GM12878 (cell line): Measurements from ENCODE around the gene C1QTNF9. TPM values are rescaled to one million over a fixed set of nuclear protein-coding genes. Genes with fewer than 3 reads are reported as not detected.

ENCODE experiments used
- ATAC-seq: fragments of 200-7000 bp; cut with Tn5 transposase; 3 replicates; pipeline ENCODE4 v1.9.1; 2020; ENCODE audit warnings: mild to moderate bottlenecking, moderate library complexity
- BruUV-seq: library from RNA; stranded (reverse); fragments of 400-500 nt; replicated peaks from 2 replicates; lab custom pipeline; 2021; lab: Mats Ljungman, UMichigan
- CTCF ChIA-PET: fragments of 300-600 bp; sonication (Branson Sonifier 250); formaldehyde crosslinking; extraction: SDS; loops from one replicate; lab custom pipeline; 2021; ENCODE audit warnings: inconsistent platforms; lab: Yijun Ruan, JAX
- POLR2A ChIA-PET: fragments of 350-600 bp; formaldehyde crosslinking; extraction: SDS; loops from one replicate; lab custom pipeline; 2021; ENCODE audit warnings: inconsistent platforms; lab: Charles Lee
- RAD21 ChIA-PET: fragments of 300-600 bp; sonication (Branson Sonifier 250); formaldehyde crosslinking; loops from one replicate; lab custom pipeline; 2023; ENCODE audit warnings: antibody characterized with exemption; ENCODE audit not compliant: unreplicated experiment; lab: Charles Lee
- SMC1A ChIA-PET: fragments of 300-600 bp; sonication (Branson Sonifier 250); formaldehyde crosslinking; loops from one replicate; lab custom pipeline; 2023; ENCODE audit not compliant: unreplicated experiment, uncharacterized antibody; lab: Charles Lee
- DNase-seq: peaks from one replicate; pipeline ENCODE4 v3.0.0-alpha.2; 2011; ENCODE audit warnings: low read depth, low spot score
- FAIRE-seq: peaks from 3 replicates; lab custom pipeline; 2011; peaks lifted over from hg19 to GRCh38; lab: Jason Lieb, UNC
- H2AFZ ChIP-seq: 2 replicates; pipeline ENCODE4 v1.6.0; 2011; ENCODE audit warnings: low read depth, low read length, control low read depth; ENCODE audit not compliant: control insufficient read depth
- H3K27ac ChIP-seq: 2 replicates; pipeline ENCODE4 v1.5.1; 2011; ENCODE audit warnings: control low read depth; ENCODE audit not compliant: control insufficient read depth, insufficient read depth
- H3K27me3 ChIP-seq, 2 experiments: replicated peaks in 1 of 2; 2 replicates each; pipeline versions ENCODE4 v1.6.0 to v1.6.1; 2011; ENCODE audit warnings: low read length in 1 of 2; ENCODE audit not compliant: control insufficient read depth in 2 of 2, insufficient read depth in 2 of 2
- H3K36me3 ChIP-seq, 2 experiments: 2 replicates each; pipeline ENCODE4 v1.5.1; 2011; ENCODE audit warnings: low read length in 1 of 2; ENCODE audit not compliant: control insufficient read depth in 2 of 2, insufficient read depth in 2 of 2
- H3K4me1 ChIP-seq: 2 replicates; pipeline ENCODE4 v1.6.1; 2011; ENCODE audit warnings: mild to moderate bottlenecking, low read length, moderate library complexity, mixed read lengths; ENCODE audit not compliant: control insufficient read depth, insufficient read depth
- H3K4me2 ChIP-seq: 2 replicates; pipeline ENCODE4 v1.6.0; 2011; ENCODE audit warnings: control low read depth; ENCODE audit not compliant: control insufficient read depth, insufficient read depth
- H3K4me3 ChIP-seq: fragments of 200-600 bp; sonication (generic); 2 replicates; pipeline ENCODE4 v1.5.1; 2016
- H3K79me2 ChIP-seq: 2 replicates; pipeline ENCODE4 v1.6.0; 2011; ENCODE audit warnings: low read length; ENCODE audit not compliant: control insufficient read depth, insufficient read depth
- H3K9ac ChIP-seq: 2 replicates; pipeline ENCODE4 v1.8.0; 2011; ENCODE audit warnings: low read length, control low read depth, mixed read lengths; ENCODE audit not compliant: control insufficient read depth, insufficient read depth
- H3K9me3 ChIP-seq: replicated peaks from 3 replicates; pipeline ENCODE4 v1.5.1; 2011; ENCODE audit warnings: mild to moderate bottlenecking, low read length; ENCODE audit not compliant: control insufficient read depth, insufficient read depth
- H4K20me1 ChIP-seq: 2 replicates; pipeline ENCODE4 v1.6.0; 2011; ENCODE audit not compliant: control insufficient read depth, insufficient read depth
- ATF2 ChIP-seq: IDR thresholded peaks from 2 replicates; pipeline ENCODE4 v1.6.1; 2012; ENCODE audit warnings: low read length, inconsistent platforms
- BCL3 ChIP-seq: IDR thresholded peaks from 2 replicates; pipeline ENCODE4 v1.6.1; 2011; ENCODE audit warnings: borderline replicate concordance, low read depth, mild to moderate bottlenecking, moderate library complexity, low read length; ENCODE audit not compliant: insufficient read depth, poor library complexity, severe bottlenecking
- MAX ChIP-seq: IDR thresholded peaks from 2 replicates; pipeline ENCODE4 v1.6.1; 2012; ENCODE audit warnings: low read depth, low read length, improper control_type of control experiment
- NFYB ChIP-seq: IDR thresholded peaks from 2 replicates; pipeline ENCODE4 v1.6.1; 2011; ENCODE audit warnings: low read depth, mild to moderate bottlenecking, low read length, improper control_type of control experiment, moderate library complexity; ENCODE audit not compliant: insufficient read depth
- NR2C1 ChIP-seq: fragments of 450-650 bp; IDR thresholded peaks from 2 replicates; pipeline ENCODE4 v1.6.1; 2017; ENCODE audit warnings: antibody characterized with exemption, mild to moderate bottlenecking, moderate library complexity
- NRF1 ChIP-seq: conservative IDR thresholded peaks from 2 replicates; pipeline ENCODE4 v1.6.1; 2011; ENCODE audit warnings: mild to moderate bottlenecking, low read depth, low read length, improper control_type of control experiment
- RAD51 ChIP-seq: fragments of 450-650 bp; IDR thresholded peaks from 2 replicates; pipeline ENCODE4 v1.6.1; 2016; ENCODE audit warnings: moderate library complexity, mild to moderate bottlenecking, inconsistent platforms
- RELA ChIP-seq: fragments of 450-650 bp; IDR thresholded peaks from 2 replicates; pipeline ENCODE4 v1.8.0; 2014; ENCODE audit warnings: borderline replicate concordance; ENCODE audit not compliant: partially characterized antibody
- RELB ChIP-seq: fragments of 450-650 bp; IDR thresholded peaks from 2 replicates; pipeline ENCODE4 v1.6.1; 2017; ENCODE audit warnings: low read depth, mild to moderate bottlenecking, moderate library complexity
- WGBS: methylation state at CpG from one replicate; pipeline ENCODE4 v1.1.6; 2016; ENCODE audit warnings: low lambda C conversion rate; ENCODE audit not compliant: insufficient replicate concordance, insufficient coverage; ENCODE audit errors: missing lambda C conversion rate; 5-methylcytosine and 5-hydroxymethylcytosine counted together
- in situ Hi-C: fragments of 300-500 bp; cut with MboI; formaldehyde crosslinking; loops from 9 replicates; pipeline ENCODE4 v1.14.3; 2018; ENCODE audit warnings: mixed read lengths
- intact Hi-C: fragments of 100-400 bp; cut with micrococcal nuclease; formaldehyde crosslinking; loops from one replicate; pipeline ENCODE4 v1.14.2; 2022; ENCODE audit not compliant: unreplicated experiment
- polyA plus RNA-seq, 11 experiments: library from polyadenylated mRNA; depleted of rRNA in 4 of 11; unstranded in 6 of 11; stranded (reverse) in 5 of 11; fragments of >200 nt; fragmentation: Nextera tagmentation in 4 of 11; fragmentation: Illumina TruSeq in 1 of 11; extraction: Ambion mirVana in 4 of 11; extraction: Trizol in 1 of 11; gene quantifications; 1 replicate in 1 of 11; 2 replicates in 10 of 11; pipeline versions ENCODE4 v1.2.1 to v1.2.3, GENCODE V29; 2011 to 2016; ENCODE audit warnings: inconsistent platforms in 2 of 11, missing spikeins in 2 of 11, low read depth in 1 of 11
- total RNA-seq, 4 experiments: library from RNA; depleted of rRNA in 3 of 4; stranded (reverse); fragments of >200 nt in 3 of 4; fragmentation: Illumina TruSeq in 1 of 4; extraction: Trizol in 1 of 4; gene quantifications; 2 replicates each; pipeline versions ENCODE4 v1.2.1 to v1.2.3, GENCODE V29; 2013 to 2021

Gene C1QTNF9
- total and polyA plus RNA-seq, 10 of the 15 experiments (the other 5 are each of a cell fraction or from before 2014, with no cell fraction given) = not detected

- TF ChIP-seq RELB = 0 out of 2 replicates have a peak, but pooled peaks have one; percentile 56
Observed at GRCh38 chr13:24271601-24272451, 37.6 kb upstream of the C1QTNF9 start (continued).

- SMC1A ChIA-PET = interaction anchor here (0.7 to 4.7 kb wide), 5 partner anchors 8 to 53 kb away, joined by 3 to 25 read pairs (median 5); no protein-coding TSS in a partner anchor
- H2AFZ ChIP-seq = peak overlapping the region; percentile 53
- ATAC-seq (no peak), FAIRE-seq (no peak), DNase-seq (no peak)
- H3K4me1 ChIP-seq = peaks cover 50% of the 10 kb centered on the region
- intact Hi-C loops (loop anchor here (5.0 kb wide), 1 partner anchor 240 kb away; the partner anchor contains the start of gene PARP4), in situ Hi-C loops (no loop called here)
- no TSS peak for BruUV-seq
- H4K20me1 ChIP-seq = no peaks in the 10 kb centered on the region
- RAD21 ChIA-PET = interaction anchor here (1.3 to 6.9 kb wide), 3 partner anchors 40 to 57 kb away, joined by 3 to 80 read pairs (median 11); no protein-coding TSS in a partner anchor
- CTCF ChIA-PET = interaction anchor here (0.7 to 3.6 kb wide), 4 partner anchors 38 to 54 kb away, joined by 3 to 9 read pairs (median 4); no protein-coding TSS in a partner anchor
- H3K9me3 ChIP-seq = no peaks in the 10 kb centered on the region
- peak overlapping the region; percentile 83 for H3K9ac ChIP-seq
- POLR2A ChIA-PET = interaction anchor here (0.6 to 2.5 kb wide), 4 partner anchors 11 to 41 kb away, joined by 4 to 15 read pairs (median 6); no protein-coding TSS in a partner anchor
- peak overlapping the region; percentile 93 for H3K27ac ChIP-seq
- H3K79me2 ChIP-seq = peaks cover 58% of the 10 kb centered on the region
- 81% methylated on average over 18 of the region's 18 CpGs for WGBS
- H3K4me2 ChIP-seq = peak overlapping the region; percentile 82
- no peaks in the 10 kb centered on the region for H3K36me3 ChIP-seq
- peak overlapping the region; percentile 60 for H3K4me3 ChIP-seq
- no peaks in the 10 kb centered on the region for H3K27me3 ChIP-seq
- TF ChIP-seq BCL3 (no peak), MAX (no peak), ATF2 (no peak), RELA (no peak), NFYB (no peak), NRF1 (no peak), NR2C1 (no peak), RAD51 (no peak)
Observed at GRCh38 chr13:24272452-24273161, 36.8 kb upstream of the C1QTNF9 start.
